Neural crest cell (in vitro differentiated cells): ENCODE measurements around the gene LRRC18. TPM values are rescaled to one million over a fixed set of nuclear protein-coding genes. Genes with fewer than 3 reads are reported as not detected.

Experiments used
- DNase-seq: peaks from one replicate; pipeline ENCODE4 v3.0.0; 2021; ENCODE audit warnings: low read depth, mixed read lengths, low spot score
- H3K27ac Mint-ChIP-seq: one replicate; pipeline ENCODE4 v1.8.0; 2021; ENCODE audit warnings: mild to moderate bottlenecking, mixed read lengths; ENCODE audit not compliant: unreplicated experiment
- H3K27me3 Mint-ChIP-seq: 2 replicates; pipeline ENCODE4 v1.8.0; 2021; ENCODE audit warnings: low read depth, mild to moderate bottlenecking, mixed read lengths
- H3K36me3 Mint-ChIP-seq: 2 replicates; pipeline ENCODE4 v1.8.0; 2021; ENCODE audit warnings: low read depth, mild to moderate bottlenecking, mixed read lengths
- H3K4me1 Mint-ChIP-seq: 2 replicates; pipeline ENCODE4 v1.8.0; 2021; ENCODE audit warnings: mixed read lengths
- H3K4me3 Mint-ChIP-seq: one replicate; pipeline ENCODE4 v1.8.0; 2021; ENCODE audit warnings: mild to moderate bottlenecking, mixed read lengths
- H3K9me3 Mint-ChIP-seq: 2 replicates; pipeline ENCODE4 v1.8.0; 2021; ENCODE audit warnings: mixed read lengths
- total RNA-seq: library from RNA; stranded (reverse); gene quantifications from 2 replicates; pipeline ENCODE4 v1.2.1, GENCODE V29; 2021
- TF ChIP-seq, protein P1 (sequence below): fragments of 200-600 bp; sonication (generic); conservative IDR thresholded peaks from 2 replicates; pipeline ENCODE4 v1.5.0; 2021; ENCODE audit warnings: antibody characterized with exemption, mild to moderate bottlenecking

The LRRC18 gene
- total RNA-seq, 1 donor from 2014 or later: not detected

DNA sequence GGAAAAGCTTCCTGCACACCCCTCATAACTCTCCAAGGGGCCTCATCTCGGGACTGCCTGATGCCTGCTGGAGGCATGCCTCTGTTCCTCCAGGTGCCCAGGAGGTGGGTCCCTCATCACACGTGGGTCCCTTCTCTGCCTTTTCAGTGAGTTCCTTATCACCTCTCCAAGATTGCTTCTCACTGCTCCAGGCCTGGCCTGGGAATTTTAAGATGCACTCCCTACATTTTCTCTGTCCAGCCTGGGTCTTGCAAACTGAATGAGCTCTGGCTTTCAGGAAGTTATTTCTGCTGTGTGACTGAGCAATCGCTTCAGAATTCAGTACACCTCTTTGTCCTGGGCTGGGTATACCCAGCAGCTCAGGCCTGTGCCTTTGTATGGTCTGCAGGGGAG lies 43.8 kb downstream of the LRRC18 start:
- H3K36me3 Mint-ChIP-seq: no peaks in the 10 kb centered on the region
- H3K27me3 Mint-ChIP-seq: no peaks in the 10 kb centered on the region
- H3K9me3 Mint-ChIP-seq: no peaks in the 10 kb centered on the region
- H3K4me3 Mint-ChIP-seq: no peak overlapping the region
- H3K27ac Mint-ChIP-seq: no peak overlapping the region
- TF ChIP-seq, protein P1, sequence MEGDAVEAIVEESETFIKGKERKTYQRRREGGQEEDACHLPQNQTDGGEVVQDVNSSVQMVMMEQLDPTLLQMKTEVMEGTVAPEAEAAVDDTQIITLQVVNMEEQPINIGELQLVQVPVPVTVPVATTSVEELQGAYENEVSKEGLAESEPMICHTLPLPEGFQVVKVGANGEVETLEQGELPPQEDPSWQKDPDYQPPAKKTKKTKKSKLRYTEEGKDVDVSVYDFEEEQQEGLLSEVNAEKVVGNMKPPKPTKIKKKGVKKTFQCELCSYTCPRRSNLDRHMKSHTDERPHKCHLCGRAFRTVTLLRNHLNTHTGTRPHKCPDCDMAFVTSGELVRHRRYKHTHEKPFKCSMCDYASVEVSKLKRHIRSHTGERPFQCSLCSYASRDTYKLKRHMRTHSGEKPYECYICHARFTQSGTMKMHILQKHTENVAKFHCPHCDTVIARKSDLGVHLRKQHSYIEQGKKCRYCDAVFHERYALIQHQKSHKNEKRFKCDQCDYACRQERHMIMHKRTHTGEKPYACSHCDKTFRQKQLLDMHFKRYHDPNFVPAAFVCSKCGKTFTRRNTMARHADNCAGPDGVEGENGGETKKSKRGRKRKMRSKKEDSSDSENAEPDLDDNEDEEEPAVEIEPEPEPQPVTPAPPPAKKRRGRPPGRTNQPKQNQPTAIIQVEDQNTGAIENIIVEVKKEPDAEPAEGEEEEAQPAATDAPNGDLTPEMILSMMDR: no peak
- no peaks in the 10 kb centered on the region for H3K4me1 Mint-ChIP-seq
- DNase-seq: no peak

DNA sequence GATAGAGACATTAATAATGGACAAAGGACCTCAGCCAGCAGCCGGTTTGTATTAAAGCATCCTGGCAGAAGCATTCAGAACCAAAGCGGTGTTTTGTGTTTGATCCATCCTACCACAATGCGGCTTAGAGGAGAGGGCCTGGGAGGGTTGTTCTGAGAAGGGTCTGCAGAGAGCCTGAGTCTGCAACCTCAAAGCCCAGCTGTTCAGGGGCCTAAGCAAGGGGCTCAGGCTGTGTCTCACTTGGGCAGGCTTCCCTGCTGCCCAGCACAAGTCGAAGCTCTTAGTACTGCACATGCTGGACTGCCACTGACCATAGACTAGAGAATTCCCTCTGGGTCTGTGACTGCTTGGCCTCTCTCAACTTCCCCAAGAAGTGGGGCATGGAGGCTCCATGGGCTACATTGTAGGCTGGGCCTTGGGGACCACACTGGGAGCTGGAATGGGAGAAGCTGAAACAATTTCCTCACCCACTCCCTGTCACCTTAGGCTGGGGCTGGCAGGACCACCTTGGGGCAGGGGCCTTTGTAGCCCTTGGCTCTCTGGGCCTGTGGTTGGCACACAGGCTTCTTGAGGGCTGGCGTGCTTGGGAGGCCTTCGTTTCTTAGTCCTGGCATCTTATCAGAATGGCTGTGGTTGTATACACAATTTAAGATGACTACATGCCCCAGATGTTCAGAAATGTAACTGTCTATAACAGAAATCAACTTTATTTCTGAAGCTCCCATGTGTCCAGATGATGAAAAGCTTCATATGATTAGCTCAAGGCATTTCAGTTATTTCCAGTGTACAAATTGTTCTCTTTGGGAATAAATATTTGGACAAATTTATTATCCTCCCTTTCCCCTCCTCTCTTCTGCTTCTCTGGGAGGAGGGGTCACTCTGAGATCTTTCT lies 44.5 kb downstream of the LRRC18 start:
- no peak for DNase-seq
- Mint-ChIP-seq H3K36me3 (no peaks in the 10 kb centered on the region), H3K9me3 (no peaks in the 10 kb centered on the region), H3K27me3 (no peaks in the 10 kb centered on the region), H3K4me3 (no peak overlapping the region), H3K27ac (no peak overlapping the region), H3K4me1 (no peaks in the 10 kb centered on the region)
- TF ChIP-seq, protein P1: no peak

DNA sequence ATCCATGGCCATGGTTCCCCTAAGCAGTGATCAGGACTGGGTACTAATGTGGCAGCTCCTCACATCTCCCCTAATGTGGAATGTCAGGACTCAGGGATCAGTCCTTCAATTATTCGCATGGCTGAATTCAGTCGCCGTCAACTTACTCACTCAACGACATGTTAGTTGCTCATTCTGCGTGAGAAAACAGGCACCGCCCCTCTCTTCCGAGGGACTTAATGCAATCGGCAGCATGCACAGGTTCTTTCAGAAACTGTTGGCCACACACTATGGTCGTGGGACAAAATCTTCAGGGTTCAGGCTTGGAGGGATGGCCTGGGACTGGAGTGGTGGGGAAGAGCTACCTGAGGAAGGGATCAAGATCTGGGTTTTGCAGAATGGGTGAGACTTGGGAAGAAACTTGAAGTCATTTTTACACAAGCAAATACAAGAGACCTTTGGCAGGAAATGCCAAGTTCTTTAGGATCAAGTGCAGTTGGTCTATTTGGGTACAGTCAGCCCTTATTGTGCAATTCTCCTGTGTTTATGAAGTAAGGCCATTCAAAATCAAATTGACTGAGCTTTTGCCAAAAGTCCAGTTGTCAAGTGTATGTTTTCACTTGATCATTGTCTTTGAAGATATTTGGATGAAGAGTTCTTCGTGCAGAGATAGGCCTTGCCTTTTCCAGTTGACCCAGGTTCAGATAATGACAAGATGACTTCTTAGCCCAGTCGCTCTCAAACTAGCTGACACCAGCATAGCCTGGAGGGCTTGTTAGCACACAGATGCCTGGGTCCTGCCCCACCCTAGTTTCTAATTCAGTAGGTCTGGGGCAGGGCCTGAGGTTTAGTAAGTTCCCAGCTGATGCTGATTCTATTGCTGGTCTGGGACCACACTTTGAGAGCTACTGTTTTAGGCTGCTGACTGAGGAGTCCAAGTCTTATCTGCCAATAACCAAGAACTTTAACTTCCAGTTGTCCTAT lies 48.5 kb downstream of the LRRC18 start:
- peaks cover 2% of the 10 kb centered on the region for H3K27me3 Mint-ChIP-seq
- no peak overlapping the region for H3K4me3 Mint-ChIP-seq
- H3K9me3 Mint-ChIP-seq: no peaks in the 10 kb centered on the region
- no peak overlapping the region for H3K27ac Mint-ChIP-seq
- TF ChIP-seq, protein P1: no peak
- no peak for DNase-seq
- no peaks in the 10 kb centered on the region for H3K4me1 Mint-ChIP-seq
- H3K36me3 Mint-ChIP-seq: no peaks in the 10 kb centered on the region

DNA sequence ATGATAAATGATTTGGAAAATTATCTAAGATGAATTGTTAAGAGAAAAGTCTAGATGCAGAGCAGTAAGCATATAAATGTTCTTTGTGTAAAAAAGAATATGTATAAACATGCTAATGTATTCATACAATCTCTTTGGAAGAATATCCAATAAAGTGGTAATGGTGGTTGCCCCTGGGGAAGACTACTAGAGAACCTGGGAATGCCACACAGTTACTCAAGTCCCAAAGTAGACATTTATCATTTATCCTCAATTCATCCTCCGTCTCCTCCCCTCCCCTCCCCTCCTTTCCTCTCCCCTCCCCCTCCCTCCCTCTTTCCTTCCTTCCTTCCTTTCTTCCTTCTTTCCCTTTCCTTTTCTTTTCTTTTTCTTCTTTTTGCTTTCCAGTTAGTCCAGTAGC lies 51.7 kb downstream of the LRRC18 start:
- no peak overlapping the region for H3K27ac Mint-ChIP-seq
- H3K4me3 Mint-ChIP-seq: no peak overlapping the region

DNA sequence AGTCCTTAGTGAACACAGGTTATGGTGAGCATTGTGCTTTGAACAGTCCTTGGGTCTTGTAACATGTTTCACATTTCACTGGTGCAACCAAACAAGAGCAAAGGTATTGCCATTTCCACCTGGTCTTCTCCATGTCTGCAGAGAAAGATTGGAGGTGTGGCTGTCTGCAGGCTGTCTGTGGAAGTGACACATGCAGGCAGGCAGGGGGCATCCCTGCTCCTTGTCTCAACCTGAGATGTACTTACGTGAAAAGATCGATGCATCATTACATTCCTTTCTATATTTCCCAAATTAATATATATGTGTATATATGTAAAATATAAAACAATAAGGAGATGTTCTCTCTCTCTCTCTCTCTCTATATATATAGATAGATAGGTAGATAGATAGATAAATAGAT lies 54.3 kb downstream of the LRRC18 start:
- H3K4me1 Mint-ChIP-seq: no peaks in the 10 kb centered on the region
- no peak overlapping the region for H3K4me3 Mint-ChIP-seq
- no peaks in the 10 kb centered on the region for H3K36me3 Mint-ChIP-seq
- H3K27ac Mint-ChIP-seq: no peak overlapping the region
- no peaks in the 10 kb centered on the region for H3K9me3 Mint-ChIP-seq
- peak; percentile 12 for DNase-seq
- peaks cover 6% of the 10 kb centered on the region for H3K27me3 Mint-ChIP-seq
- TF ChIP-seq, protein P1: peak; percentile 64

More for the DNA sequence above, 51.7 kb downstream of the LRRC18 start:
- Mint-ChIP-seq H3K4me1 (no peaks in the 10 kb centered on the region), H3K9me3 (no peaks in the 10 kb centered on the region), H3K27me3 (peaks cover 2% of the 10 kb centered on the region), H3K36me3 (no peaks in the 10 kb centered on the region)
- no peak for DNase-seq
- TF ChIP-seq, protein P1: no peak
